ENCODE results near the gene EXTL2. TPM values are rescaled to one million over a fixed set of nuclear protein-coding genes. Genes with fewer than 3 reads are reported as not detected.

EXTL2 gene
- total and polyA plus RNA-seq, 10 of the 15 experiments (the other 5 are each of a cell fraction or from before 2014, with no cell fraction given): 10.2 to 51.1 (median 16.2) TPM

GRCh38 chr1:100931716-100932115 lies 37.1 kb upstream of the EXTL2 start:
- ChIA-PET CTCF (interaction anchor here (1.4 to 1.6 kb wide), 4 partner anchors 28 to 356 kb away, joined by 3 to 5 read pairs (median 4); no protein-coding TSS in a partner anchor), POLR2A (no interaction called here), SMC1A (ENCODE audit: uncharacterized antibody, unreplicated experiment) (interaction anchor here (1.1 to 1.7 kb wide), 3 partner anchors 9 to 507 kb away, joined by 4 to 7 read pairs (median 5); no protein-coding TSS in a partner anchor), RAD21 (ENCODE audit: unreplicated experiment) (no interaction called here)
- TF ChIP-seq RAD21 (IDR thresholded peaks at IDR 0.05; ENCODE audit: insufficient read depth, low read depth, low read length) (0 out of 2 replicates have a peak, but pooled peaks have one; percentile 22), ZBTB11 (CRISPR knock-in tag; IDR thresholded peaks at IDR 0.05) (no peak), USF1 (IDR thresholded peaks at IDR 0.05; ENCODE audit: borderline replicate concordance, extremely low read length, insufficient read depth, low read depth, low read length) (no peak), STAT1 (conservative IDR thresholded peaks at IDR 0.05) (no peak), ELK1 (IDR thresholded peaks at IDR 0.05; ENCODE audit: low read depth, low read length) (no peak), IRF3 (IDR thresholded peaks at IDR 0.05) (no peak), MAX (IDR thresholded peaks at IDR 0.05; ENCODE audit: low read depth, low read length) (no peak)
- no peaks in the 10 kb centered on the region for H3K79me2 ChIP-seq (ENCODE audit: control insufficient read depth, insufficient read depth, low read length)
- no peak overlapping the region for H3K4me2 ChIP-seq (ENCODE audit: control insufficient read depth, insufficient read depth)
- H3K36me3 ChIP-seq (ENCODE audit: control insufficient read depth in 2 of 2, insufficient read depth in 2 of 2, low read length in 1 of 2): peaks cover 0 to 13% of the 10 kb centered on the region in 2 experiments; a peak in 2 of 4 replicates
- peaks cover 6% of the 10 kb centered on the region; the same call in 1 of the 2 replicates for H3K4me1 ChIP-seq (ENCODE audit: control insufficient read depth, insufficient read depth, low read length)
- H3K9ac ChIP-seq (ENCODE audit: control insufficient read depth, insufficient read depth, low read length): no peak overlapping the region
- no peak overlapping the region for H3K4me3 ChIP-seq
- no TSS peak for BruUV-seq (replicated peaks)
- no peak overlapping the region for H2AFZ ChIP-seq (ENCODE audit: control insufficient read depth, low read depth, low read length)
- no peaks in the 10 kb centered on the region for H4K20me1 ChIP-seq (ENCODE audit: control insufficient read depth, insufficient read depth)
- FAIRE-seq (no peak), ATAC-seq (no peak), DNase-seq (ENCODE audit: low read depth, low spot score) (no peak)
- WGBS (ENCODE audit: insufficient coverage, insufficient replicate concordance, low lambda C conversion rate, missing lambda C conversion rate): 100% methylated on average over 1 of the region's 1 CpG
- no peak overlapping the region for H3K27ac ChIP-seq (ENCODE audit: control insufficient read depth, insufficient read depth)
- intact Hi-C loops (cut with micrococcal nuclease; ENCODE audit: unreplicated experiment): no loop called here
- in situ Hi-C loops (cut with MboI): no loop called here
- H3K27me3 ChIP-seq (replicated peaks in 1 of 2; ENCODE audit: control insufficient read depth in 2 of 2, insufficient read depth in 2 of 2, low read length in 1 of 2): no peaks in the 10 kb centered on the region
- no peaks in the 10 kb centered on the region for H3K9me3 ChIP-seq (replicated peaks; ENCODE audit: control insufficient read depth, insufficient read depth, low read length)
